D721Med (cell line): ENCODE measurements around the gene SMPDL3B.

Source experiments
- DNase-seq: peaks from one replicate; pipeline ENCODE4 v3.0.0; 2011; ENCODE audit warnings: low spot score; ENCODE audit not compliant: insufficient read length
- FAIRE-seq: peaks from 2 replicates; lab custom pipeline; 2011; peaks lifted over from hg19 to GRCh38; lab: Jason Lieb, UNC
- TF ChIP-seq, protein P1 (sequence below): IDR thresholded peaks from 2 replicates; pipeline ENCODE4 v1.5.1; 2012; ENCODE audit warnings: mild to moderate bottlenecking, control low read depth; ENCODE audit not compliant: insufficient read depth; ENCODE audit errors: missing control alignments

The SMPDL3B gene

DNA sequence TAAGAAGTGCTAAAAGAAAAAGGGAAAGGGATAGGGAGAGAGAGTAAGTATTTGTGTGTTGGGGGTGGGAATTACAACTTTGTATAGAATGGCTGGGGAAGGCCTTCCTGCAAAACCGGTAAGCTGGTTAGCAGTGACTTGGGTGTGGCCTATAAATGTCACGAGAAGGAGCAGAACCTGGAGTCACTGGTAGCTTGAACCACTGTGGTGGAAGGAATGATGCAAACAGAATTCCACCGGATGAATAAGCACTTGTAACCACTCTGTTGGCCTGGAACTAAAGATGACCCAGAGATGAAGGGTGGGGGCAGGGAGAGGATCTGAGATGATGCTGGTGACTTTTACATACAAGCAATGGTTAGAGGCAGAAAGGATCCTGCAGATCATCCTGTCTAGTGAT lies 33.9 kb downstream of the SMPDL3B start:
- TF ChIP-seq, protein P1, sequence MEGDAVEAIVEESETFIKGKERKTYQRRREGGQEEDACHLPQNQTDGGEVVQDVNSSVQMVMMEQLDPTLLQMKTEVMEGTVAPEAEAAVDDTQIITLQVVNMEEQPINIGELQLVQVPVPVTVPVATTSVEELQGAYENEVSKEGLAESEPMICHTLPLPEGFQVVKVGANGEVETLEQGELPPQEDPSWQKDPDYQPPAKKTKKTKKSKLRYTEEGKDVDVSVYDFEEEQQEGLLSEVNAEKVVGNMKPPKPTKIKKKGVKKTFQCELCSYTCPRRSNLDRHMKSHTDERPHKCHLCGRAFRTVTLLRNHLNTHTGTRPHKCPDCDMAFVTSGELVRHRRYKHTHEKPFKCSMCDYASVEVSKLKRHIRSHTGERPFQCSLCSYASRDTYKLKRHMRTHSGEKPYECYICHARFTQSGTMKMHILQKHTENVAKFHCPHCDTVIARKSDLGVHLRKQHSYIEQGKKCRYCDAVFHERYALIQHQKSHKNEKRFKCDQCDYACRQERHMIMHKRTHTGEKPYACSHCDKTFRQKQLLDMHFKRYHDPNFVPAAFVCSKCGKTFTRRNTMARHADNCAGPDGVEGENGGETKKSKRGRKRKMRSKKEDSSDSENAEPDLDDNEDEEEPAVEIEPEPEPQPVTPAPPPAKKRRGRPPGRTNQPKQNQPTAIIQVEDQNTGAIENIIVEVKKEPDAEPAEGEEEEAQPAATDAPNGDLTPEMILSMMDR: no peak
- no peak for DNase-seq
- no peak for FAIRE-seq

DNA sequence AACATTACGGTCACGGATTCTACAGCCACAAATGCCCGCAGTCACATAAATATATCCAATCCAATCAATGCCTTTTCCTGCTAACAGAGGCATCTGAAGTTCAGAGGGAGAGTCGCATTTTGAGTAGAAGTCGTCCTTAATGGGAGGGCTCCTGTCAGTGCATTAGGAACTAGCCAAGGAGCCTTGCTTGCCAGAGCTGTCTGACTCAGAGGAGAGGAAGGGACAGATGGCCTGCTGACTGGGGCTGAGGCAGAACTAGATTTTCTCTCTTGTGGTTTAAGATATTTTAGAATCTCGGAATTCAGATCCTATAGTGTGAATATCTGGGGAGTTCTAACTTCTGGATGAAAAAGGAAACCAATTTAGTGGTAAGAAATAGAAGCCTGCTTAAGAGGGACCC lies 35.6 kb downstream of the SMPDL3B start:
- no peak for FAIRE-seq

GRCh38 chr1:27971674-27972073 lies 36.9 kb downstream of the SMPDL3B start:
- no peak for DNase-seq
- no peak for FAIRE-seq
- TF ChIP-seq, protein P1: no peak

More for the DNA sequence above, 35.6 kb downstream of the SMPDL3B start:
- TF ChIP-seq, protein P1: no peak
- DNase-seq: no peak

GRCh38 chr1:27972141-27972540 lies 37.3 kb downstream of the SMPDL3B start:
- DNase-seq (no peak), FAIRE-seq (no peak)
- TF ChIP-seq, protein P1: no peak

- DNase-seq (no peak), FAIRE-seq (no peak)
- TF ChIP-seq, protein P1: no peak
These were observed 39.1 kb downstream of the SMPDL3B start for GRCh38 chr1:27973771-27974416.

- FAIRE-seq: no peak
These were observed 39.6 kb downstream of the SMPDL3B start for GRCh38 chr1:27974417-27974781.

More at GRCh38 chr1:27974417-27974781, 39.6 kb downstream of the SMPDL3B start:
- no peak for DNase-seq
- TF ChIP-seq, protein P1: no peak
